HFFc6 (cell line): ENCODE data around the gene LELP1. TPM values are rescaled to one million over a fixed set of nuclear protein-coding genes. Genes with fewer than 3 reads are reported as not detected.

Source experiments
- DNase-seq: peaks from one replicate; pipeline ENCODE4 v3.0.0-alpha.2; 2018
- H3K27ac Mint-ChIP-seq: 2 replicates; pipeline ENCODE4 v1.8.0; 2020; ENCODE audit warnings: mild to moderate bottlenecking, mixed read lengths
- H3K27me3 Mint-ChIP-seq: 2 replicates; pipeline ENCODE4 v1.8.0; 2021; ENCODE audit warnings: mild to moderate bottlenecking, moderate library complexity, mixed read lengths; ENCODE audit not compliant: insufficient read depth
- H3K36me3 Mint-ChIP-seq: 2 replicates; pipeline ENCODE4 v1.8.0; 2021; ENCODE audit warnings: low read depth, mixed read lengths
- H3K4me1 Mint-ChIP-seq: 2 replicates; pipeline ENCODE4 v1.8.0; 2020; ENCODE audit warnings: low read depth, mixed read lengths
- H3K4me3 Mint-ChIP-seq: 2 replicates; pipeline ENCODE4 v1.8.0; 2020; ENCODE audit warnings: mild to moderate bottlenecking, moderate library complexity, mixed read lengths
- H3K9me3 Mint-ChIP-seq: 2 replicates; pipeline ENCODE4 v1.8.0; 2020; ENCODE audit warnings: mild to moderate bottlenecking, mixed read lengths
- CTCF ChIP-seq: fragments of 200-600 bp; sonication (generic); IDR thresholded peaks from 2 replicates; pipeline ENCODE4 v1.5.0; 2021; ENCODE audit warnings: antibody characterized with exemption, mild to moderate bottlenecking
- total RNA-seq, 6 experiments: library from RNA; stranded (reverse); fragmentation: NEBNext Ultra II Directional; extraction: Animal tissue kit (Norgen Biotek cat#: 25700); gene quantifications; 2 replicates in 1 of 6; 3 replicates in 5 of 6; pipeline ENCODE4 v1.2.3, GENCODE V29; 2021

LELP1 gene
- total RNA-seq, 6 experiments from 2014 or later, result not detected

GRCh38 chr1:153253693-153254092 is 50.5 kb downstream of the LELP1 start:
- peaks cover 2% of the 10 kb centered on the region for H3K27me3 Mint-ChIP-seq

More at GRCh38 chr1:153253693-153254092, 50.5 kb downstream of the LELP1 start:
- no peaks in the 10 kb centered on the region for H3K9me3 Mint-ChIP-seq
- no peak overlapping the region for H3K27ac Mint-ChIP-seq
- TF ChIP-seq CTCF, result no peak
- no peak overlapping the region for H3K4me3 Mint-ChIP-seq
- no peaks in the 10 kb centered on the region for H3K4me1 Mint-ChIP-seq
- H3K36me3 Mint-ChIP-seq, result no peaks in the 10 kb centered on the region
- no peak for DNase-seq

Other genes with a start within 250 kb of the LELP1 start
- not detected for gene SPRR4, start 232.8 kb upstream of the LELP1 start, total RNA-seq
- gene SPRR1A, start 219.3 kb upstream of the LELP1 start, total RNA-seq, result not detected
- not detected for gene SPRR3, start 201.7 kb upstream of the LELP1 start, total RNA-seq
- gene SPRR1B, start 172.2 kb upstream of the LELP1 start, total RNA-seq, result not detected
- not detected for gene SPRR2D, start 162.3 kb upstream of the LELP1 start, total RNA-seq
- not detected for gene SPRR2A, start 145.9 kb upstream of the LELP1 start, total RNA-seq
- not detected for gene SPRR2B, start 131.8 kb upstream of the LELP1 start, total RNA-seq
- not detected for gene SPRR2E, start 108.9 kb upstream of the LELP1 start, total RNA-seq
- not detected for gene SPRR2F, start 89.9 kb upstream of the LELP1 start, total RNA-seq
- not detected for gene SPRR2G, start 52.5 kb upstream of the LELP1 start, total RNA-seq
- gene PRR9, start 14.2 kb downstream of the LELP1 start, total RNA-seq, result not detected
- not detected for gene LORICRIN, start 56.3 kb downstream of the LELP1 start, total RNA-seq
- not detected for gene PGLYRP3, start 109.5 kb downstream of the LELP1 start, total RNA-seq
- not detected for gene PGLYRP4, start 145.4 kb downstream of the LELP1 start, total RNA-seq
- gene S100A9, start 154.4 kb downstream of the LELP1 start, total RNA-seq, result not detected
- gene S100A12, start 172.2 kb downstream of the LELP1 start, total RNA-seq, result not detected
- not detected for gene S100A8, start 187.6 kb downstream of the LELP1 start, total RNA-seq
- gene S100A7A, start 213.1 kb downstream of the LELP1 start, total RNA-seq, result not detected